ENCODE data around the gene IGFBP7. TPM values are rescaled to one million over a fixed set of nuclear protein-coding genes. Genes with fewer than 3 reads are reported as not detected.

Gene IGFBP7
- total and polyA plus RNA-seq, 2 of the 8 experiments (the other 6 are each of a cell fraction or from before 2014, with no cell fraction given), result 0.17 to 0.48 TPM

- TF ChIP-seq NANOG (IDR thresholded peaks at IDR 0.05; ENCODE audit: insufficient read depth, low read depth, low read length, poor library complexity, severe bottlenecking), result no peak
- no peak for TF ChIP-seq CEBPB (IDR thresholded peaks at IDR 0.05; ENCODE audit: low read depth, low read length)
Observed at GRCh38 chr4:57136281-57136680, 26.1 kb upstream of the IGFBP7 start (continued).
